ENCODE measurements around the gene DHCR24.

Gene DHCR24

GRCh38 chr1:54804471-54805132 lies 82.4 kb downstream of the DHCR24 start:
- in situ Hi-C loops (cut with MboI; ENCODE audit: low sequenced_read_pairs): no loop called here

- in situ Hi-C loops (cut with MboI; ENCODE audit: low sequenced_read_pairs): no loop called here
Measured at GRCh38 chr1:54803761-54804470, 83.1 kb downstream of the DHCR24 start.

GRCh38 chr1:54800899-54801759 lies 85.9 kb downstream of the DHCR24 start, which contains the start of gene TTC22:
TTC22 (minus strand) TSS chr1:54801323; CDS start chr1:54801163, 160 bp downstream.
- in situ Hi-C loops (cut with MboI; ENCODE audit: low sequenced_read_pairs): no loop called here

DNA sequence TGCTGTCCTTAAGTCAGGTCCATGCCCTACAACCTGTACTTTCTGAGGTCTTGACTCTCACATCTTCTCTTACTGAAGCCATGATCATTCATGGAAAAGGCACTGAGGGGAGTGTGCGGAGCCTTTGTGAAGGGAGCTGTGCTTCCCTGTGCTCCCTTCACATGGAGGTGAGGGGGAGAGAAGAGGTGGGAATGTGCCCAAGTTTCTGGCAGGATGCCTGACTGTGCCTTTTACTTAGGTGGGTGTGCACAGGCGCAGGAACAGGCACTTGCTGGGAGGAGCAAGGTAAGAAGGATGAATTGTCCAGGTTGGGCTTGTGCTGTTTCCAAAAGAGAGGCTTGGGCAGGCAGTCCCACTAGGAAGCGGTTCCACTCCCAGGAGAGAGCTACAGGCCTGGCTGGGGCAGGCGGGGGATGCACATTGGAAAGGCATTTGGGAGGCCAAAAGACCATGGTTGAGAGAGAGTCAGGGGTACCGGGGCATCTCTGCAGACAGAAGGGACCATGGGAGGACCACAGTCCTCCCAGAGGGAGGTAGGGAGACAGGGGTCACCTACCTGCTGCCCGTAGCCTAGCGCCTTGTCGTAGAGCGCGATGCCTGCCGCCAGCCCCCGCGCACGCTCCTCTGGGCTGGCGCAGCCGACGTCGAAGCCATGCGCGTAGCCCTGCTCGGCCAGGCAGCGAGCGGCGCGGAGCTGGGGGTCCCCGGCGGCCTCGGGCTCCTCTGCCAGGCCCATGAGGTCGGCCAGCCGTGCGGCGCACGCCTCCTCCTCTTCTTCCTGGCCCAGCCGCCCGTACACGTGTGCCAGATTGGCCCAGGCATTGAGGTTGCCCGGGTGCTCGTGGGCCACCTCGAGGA lies 86.7 kb downstream of the DHCR24 start:
- in situ Hi-C loops (cut with MboI; ENCODE audit: low sequenced_read_pairs): no loop called here
